ENCODE results near the gene TMBIM1. TPM values are rescaled to one million over a fixed set of nuclear protein-coding genes. Genes with fewer than 3 reads are reported as not detected.

The TMBIM1 gene
- total RNA-seq, 1 experiment from 2014 or later: 85.8 TPM

DNA sequence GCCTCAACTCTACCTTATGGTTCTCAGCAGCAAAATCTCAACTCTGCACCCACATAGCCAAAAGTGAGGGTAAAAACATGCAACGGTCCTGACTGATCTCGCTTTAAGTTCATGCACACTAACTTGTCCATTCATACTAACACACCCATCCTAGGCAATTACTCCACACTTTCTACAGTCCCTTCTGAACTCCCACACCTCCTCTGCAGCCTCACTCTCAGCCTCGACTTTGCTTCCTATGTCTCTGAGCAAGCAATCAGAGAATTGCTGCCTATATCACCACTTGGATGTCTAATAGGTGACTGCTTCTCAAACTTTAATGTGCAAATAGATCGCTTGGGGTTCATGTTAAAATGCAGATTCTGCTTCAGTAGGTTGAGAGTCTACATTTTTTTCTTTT is 7.8 kb upstream of the TMBIM1 start:
- no peak for DNase-seq (ENCODE audit: low read depth, low spot score)
- in situ Hi-C loops (cut with HindIII; ENCODE audit: low pct_unique_long_range_greater_than_20kb, low sequenced_read_pairs): no loop called here

DNA sequence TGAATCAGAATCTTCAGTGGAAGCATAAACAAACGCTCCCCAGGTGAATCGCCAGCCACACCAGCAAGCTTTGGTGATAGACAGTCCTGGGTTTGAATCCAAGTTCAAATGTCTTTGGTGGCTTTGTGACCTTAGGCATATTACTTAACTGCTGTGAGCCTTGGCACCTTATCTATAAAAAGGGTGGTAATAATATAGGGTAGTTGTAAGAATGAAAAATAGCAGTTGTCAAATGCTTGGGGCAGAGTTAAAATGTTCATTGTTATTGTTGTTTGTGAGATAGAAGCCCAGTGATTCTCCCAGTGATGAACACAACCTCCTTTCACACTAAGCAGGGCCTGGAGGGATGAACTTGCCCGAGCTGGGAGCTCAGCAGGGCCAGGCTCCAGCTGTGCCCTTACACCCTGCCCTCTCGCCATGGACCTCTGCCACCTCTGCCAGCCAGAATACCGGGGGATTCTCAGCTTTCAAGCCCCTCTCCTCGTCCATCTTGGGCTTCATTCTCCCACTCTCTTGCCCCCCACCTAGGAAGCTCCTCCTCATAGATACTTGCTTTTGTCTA is 6.1 kb upstream of the TMBIM1 start:
- in situ Hi-C loops (cut with HindIII; ENCODE audit: low pct_unique_long_range_greater_than_20kb, low sequenced_read_pairs): no loop called here
- DNase-seq (ENCODE audit: low read depth, low spot score): peak; percentile 60

DNA sequence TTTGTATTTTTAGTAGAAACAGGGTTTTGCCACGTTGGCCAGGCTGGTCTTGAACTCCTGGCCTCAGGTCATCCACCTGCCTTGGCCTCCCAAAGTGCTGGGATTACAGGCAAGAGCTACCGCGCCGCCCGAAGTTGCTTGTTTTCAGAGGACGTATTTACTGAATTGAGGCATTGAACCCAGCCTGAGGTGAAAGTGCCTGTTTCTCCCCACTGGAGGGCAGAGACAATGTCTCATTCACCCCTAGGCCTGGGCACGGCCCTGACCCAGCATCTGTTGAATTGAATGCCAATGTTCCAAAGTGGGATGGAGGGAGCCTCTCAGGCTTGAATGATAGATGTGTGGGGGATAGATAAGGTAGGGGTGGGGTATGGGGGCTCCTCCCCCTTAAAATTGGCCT is 4.5 kb upstream of the TMBIM1 start:
- DNase-seq (ENCODE audit: low read depth, low spot score): peak; percentile 43
- in situ Hi-C loops (cut with HindIII; ENCODE audit: low pct_unique_long_range_greater_than_20kb, low sequenced_read_pairs): no loop called here

DNA sequence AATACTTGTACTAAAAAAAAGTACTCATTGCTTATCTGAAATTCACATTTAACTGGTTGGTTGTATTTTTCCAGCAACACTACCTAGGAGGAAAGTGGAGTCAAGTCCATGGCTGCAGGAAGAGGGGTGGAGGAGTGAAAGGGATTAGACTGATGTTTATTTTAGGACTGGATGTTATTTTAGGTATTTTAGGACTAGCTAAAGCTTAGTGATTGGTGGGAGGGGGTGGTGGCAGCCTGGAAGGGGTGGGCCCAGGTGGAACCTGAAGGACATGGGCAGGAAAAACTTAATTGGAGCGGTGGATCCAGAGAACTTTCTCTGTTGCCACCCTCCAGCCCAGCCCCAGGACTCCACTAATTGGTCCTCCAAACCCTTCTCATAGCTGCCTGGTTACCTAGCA is 3.9 kb upstream of the TMBIM1 start:
- in situ Hi-C loops (cut with HindIII; ENCODE audit: low pct_unique_long_range_greater_than_20kb, low sequenced_read_pairs): no loop called here

DNA sequence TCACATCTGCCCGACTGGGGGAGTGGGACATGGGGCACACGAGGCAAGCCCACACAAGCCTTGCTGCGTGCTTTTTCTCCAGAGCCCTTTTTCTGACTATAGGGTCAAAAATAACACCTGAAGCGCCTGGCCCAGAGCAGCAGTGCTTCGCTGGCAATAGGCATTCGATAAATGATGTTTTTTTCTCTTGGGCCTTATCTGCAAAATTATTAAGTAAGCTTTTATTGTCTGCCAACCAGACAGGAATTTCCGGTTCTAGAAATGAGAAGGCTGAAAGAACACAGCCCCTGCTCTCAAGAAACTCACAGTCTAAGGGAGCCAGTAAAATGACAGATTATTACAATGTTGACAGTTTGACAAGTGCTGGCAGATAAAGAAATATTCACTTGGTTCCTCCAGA is 2.7 kb upstream of the TMBIM1 start:
- in situ Hi-C loops (cut with HindIII; ENCODE audit: low pct_unique_long_range_greater_than_20kb, low sequenced_read_pairs): no loop called here

More for the DNA sequence above, 3.9 kb upstream of the TMBIM1 start:
- DNase-seq (ENCODE audit: low read depth, low spot score): no peak

DNA sequence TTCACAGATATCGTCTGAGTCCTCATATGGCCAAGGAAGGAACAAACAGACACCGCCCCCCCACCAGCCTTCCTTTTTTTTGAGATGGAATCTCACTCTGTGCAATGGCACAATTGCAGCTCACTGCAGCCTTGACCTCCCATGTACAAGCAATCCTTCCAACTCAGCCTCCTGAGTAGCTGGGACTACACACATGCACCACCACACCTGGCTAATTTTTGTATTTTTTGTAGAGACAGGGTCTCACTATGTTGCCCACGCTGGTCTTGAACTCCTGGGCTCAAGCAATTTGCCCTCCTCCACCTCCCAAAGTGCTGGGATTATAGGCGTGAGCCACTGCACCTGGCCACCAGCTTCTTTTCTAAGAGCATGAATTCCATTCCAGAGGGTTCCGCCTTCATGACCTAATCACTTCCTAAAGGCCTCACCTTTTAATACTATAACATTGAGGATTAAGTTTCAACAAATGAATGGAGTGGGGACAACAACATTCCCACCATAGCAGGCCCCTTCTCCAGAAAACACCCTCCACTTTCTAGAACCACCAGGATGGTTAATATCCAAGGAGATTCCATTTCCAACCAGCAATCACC is 2.2 kb upstream of the TMBIM1 start:
- DNase-seq (ENCODE audit: low read depth, low spot score): no peak
- in situ Hi-C loops (cut with HindIII; ENCODE audit: low pct_unique_long_range_greater_than_20kb, low sequenced_read_pairs): no loop called here

More for the DNA sequence above, 2.7 kb upstream of the TMBIM1 start:
- no peak for DNase-seq (ENCODE audit: low read depth, low spot score)

DNA sequence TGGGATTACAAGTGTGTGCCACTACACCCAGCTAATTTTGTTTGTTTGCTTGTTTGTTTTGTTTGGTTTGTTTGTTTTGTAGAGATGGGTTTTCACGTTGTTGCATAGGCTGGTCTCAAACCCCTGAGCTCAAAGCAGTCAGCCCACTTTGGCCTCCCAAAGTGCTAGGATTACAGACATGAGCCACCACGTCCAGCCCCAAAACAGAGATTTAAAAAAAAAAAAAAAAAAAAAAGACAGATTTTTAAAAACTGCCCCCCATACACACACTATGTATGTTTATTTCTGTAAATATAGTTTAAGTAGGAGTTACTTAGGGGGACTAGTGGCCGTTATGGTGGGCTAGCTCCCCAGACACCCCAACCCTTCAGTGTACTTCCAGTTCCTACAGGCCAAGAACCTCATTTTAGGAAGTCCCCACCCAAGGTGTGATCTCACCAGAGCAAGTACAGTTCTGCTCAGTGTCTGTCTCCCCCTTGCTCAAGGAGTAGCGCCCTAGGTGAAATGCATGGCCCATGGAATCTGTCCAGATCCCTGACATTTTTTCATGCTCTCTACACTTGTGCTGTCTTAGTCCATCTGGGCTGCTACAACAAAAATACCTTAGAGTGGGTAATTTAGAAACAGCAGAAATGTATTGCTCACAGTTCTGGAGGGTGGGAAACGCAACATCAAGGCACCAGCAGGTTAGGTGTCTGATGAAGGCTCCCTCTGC is 1.6 kb upstream of the TMBIM1 start:
- in situ Hi-C loops (cut with HindIII; ENCODE audit: low pct_unique_long_range_greater_than_20kb, low sequenced_read_pairs): no loop called here
- no peak for DNase-seq (ENCODE audit: low read depth, low spot score)

DNA sequence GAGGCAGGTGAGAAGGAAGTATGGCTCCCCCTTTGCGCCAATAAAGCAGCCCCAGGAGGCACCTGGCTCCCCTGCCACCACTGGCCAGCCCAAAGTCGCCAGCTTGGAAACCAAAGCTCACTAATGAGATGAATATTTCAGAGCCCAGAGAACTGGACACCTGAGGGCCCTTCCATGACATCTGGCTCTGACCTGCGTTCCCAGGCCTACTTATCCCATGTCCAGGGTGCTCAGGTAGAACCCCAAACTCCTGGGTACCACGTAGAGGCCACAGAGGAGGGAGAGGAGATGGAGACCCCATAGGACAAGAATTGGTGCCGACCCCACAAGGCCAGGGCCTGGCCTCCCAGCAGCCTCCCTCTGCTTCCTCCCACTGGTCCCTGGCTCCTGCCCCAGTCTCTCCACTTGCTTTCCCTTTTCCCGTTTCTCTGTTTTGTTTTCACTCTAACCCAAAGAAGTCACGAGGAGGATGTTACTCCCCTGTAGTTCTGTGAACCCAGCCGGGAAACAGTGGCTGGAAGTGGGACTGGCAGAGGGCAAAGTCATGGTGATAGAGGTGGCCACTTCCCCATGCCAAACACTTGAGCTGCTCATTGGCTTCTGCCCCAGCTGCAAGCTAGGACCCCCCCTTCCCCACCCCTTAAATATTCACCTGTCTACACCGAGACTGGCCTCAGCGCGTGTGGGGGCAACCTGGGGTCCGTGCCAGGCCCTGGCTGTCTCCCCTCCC is 820 bp downstream of the TMBIM1 start:
- in situ Hi-C loops (cut with HindIII; ENCODE audit: low pct_unique_long_range_greater_than_20kb, low sequenced_read_pairs): no loop called here
- DNase-seq (ENCODE audit: low read depth, low spot score): no peak

DNA sequence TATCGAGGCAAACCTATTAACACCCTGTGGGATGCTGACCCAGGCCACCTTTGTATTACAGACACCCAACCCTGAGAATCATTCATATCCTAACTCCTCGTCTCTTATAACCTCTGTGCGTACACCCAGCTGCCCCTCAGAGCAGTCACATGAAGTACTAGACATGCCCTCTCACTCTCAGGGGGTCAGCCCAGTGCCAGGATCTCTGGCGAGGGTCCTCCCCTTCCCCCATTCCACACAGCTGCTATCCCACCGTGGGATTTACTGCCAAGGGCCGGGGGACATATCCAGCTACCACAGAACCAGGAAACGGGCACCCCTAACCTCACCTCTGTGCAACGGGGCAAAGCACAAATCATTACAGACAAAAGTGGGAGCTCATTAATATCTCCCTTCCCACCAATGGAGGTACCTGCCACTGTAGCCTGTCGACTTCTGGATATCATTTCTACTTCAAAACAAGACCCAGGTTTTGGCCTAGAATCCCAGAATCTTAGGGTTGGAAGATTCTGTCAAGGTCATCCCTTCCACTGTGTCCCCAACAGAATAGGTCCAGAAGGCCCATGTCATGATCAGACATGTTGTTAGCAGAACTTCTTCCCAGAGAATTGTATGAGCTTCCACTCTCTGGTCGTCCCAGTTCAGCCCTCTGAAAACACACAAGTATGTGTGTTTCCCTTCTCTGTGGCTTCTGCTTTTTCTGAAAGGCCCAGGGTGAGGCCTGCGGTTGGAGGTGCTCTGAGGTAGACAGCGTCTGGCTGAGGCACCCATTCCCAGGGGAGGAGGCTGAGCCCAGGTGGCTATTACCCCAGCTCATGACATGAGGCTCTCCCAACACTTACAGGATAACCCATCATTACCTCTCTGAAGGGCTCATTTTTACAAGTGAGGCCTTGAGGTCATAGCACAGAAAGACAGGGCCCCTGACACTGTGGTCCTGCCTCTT is 1.7 kb downstream of the TMBIM1 start:
- in situ Hi-C loops (cut with HindIII; ENCODE audit: low pct_unique_long_range_greater_than_20kb, low sequenced_read_pairs): no loop called here
- no peak for DNase-seq (ENCODE audit: low read depth, low spot score)

DNA sequence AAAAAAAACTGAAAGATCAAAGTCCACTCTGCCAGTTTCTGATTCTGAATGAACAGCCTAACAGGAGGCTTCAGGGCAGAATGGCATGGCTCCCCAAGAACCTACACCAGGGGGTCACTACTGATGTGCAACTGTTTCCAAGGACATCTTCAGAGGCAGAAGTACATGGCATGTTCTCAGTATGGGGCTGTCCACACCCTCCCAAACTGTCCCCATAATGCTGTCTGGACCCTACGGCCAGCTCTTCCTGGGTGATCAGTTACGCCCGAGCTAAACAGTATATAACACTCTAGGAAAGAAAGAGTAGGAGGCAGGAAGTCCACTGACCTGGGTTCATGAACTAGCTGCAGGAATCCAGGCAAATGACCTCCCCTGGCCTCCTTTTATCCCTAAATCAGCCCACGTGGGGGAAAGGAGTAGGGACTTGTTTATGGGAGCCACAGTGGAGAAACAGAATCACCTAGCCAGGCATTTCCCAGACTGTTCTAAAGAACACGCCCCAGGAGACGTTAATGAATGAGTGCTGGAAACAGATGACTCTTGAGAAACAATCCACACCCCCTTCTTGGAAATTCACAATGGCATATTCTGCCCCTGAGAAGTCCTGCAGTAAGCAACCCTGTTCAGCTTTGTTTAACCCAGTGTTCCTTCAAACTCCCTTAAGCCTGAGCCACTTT is 2.5 kb downstream of the TMBIM1 start:
- in situ Hi-C loops (cut with HindIII; ENCODE audit: low pct_unique_long_range_greater_than_20kb, low sequenced_read_pairs): no loop called here
- peak; percentile 56 for DNase-seq (ENCODE audit: low read depth, low spot score)

DNA sequence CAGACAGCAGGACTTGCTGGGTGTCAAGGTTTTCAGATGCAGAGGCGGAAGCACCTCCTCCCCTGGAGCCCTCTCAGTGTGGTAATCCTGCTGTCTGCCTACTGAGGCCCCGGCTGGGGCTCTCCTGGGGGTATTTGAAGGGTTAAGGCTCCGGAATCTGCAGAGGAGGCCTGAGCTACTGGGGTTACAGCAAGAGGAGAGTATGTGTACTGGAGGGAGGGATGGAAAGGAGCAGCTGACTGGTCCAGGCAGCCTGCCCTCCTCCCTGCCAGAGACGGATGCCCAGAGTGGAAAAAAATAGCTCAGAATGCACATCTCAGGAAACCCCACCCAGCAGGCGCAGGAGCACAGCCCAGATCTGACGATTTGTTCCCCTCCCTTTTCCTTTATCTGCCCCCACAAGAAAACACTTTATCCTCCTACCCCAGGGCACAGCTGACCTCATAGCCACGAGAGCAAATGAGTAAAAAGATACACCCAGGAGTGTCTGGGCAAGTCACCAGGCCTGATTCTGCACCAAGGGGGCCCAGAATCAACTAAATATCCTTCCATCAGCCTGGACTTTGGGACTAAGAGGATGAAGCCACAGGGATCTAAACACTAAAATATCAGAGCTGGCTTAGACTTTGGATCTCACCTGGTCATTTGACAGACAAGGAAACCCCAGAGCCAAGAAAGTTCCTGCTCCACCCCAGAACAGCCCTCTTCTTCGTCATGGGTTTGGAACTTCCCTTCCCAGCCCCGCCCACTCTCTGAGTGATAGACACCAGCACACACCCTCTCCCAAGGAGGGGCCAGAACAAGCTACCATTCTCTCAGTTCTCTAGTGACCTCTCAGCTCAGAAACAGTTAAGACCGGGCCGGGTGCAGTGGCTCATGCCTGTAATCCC is 5.5 kb downstream of the TMBIM1 start:
- in situ Hi-C loops (cut with HindIII; ENCODE audit: low pct_unique_long_range_greater_than_20kb, low sequenced_read_pairs): no loop called here
- DNase-seq (ENCODE audit: low read depth, low spot score): peak; percentile 94

DNA sequence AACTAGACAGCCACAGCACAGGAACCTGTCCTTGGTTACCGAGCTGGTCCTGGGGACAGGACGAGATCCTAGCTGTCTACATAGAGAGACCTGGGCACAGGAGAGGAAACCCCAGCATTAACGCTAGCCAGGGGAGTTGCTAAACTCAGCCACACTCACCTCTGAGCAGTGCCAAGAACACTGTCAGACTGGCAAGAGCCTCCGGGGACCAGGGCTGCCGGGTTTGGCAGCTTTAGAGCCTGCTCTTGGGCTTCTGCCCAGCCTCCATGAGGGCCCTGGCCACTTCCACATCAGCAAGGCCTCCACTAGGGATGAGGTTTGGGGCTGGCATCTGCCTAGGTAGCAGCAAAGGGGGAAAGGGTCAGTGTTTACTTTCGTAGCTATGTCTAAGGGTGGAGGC is 6.7 kb downstream of the TMBIM1 start:
- in situ Hi-C loops (cut with HindIII; ENCODE audit: low pct_unique_long_range_greater_than_20kb, low sequenced_read_pairs): no loop called here
- no peak for DNase-seq (ENCODE audit: low read depth, low spot score)

DNA sequence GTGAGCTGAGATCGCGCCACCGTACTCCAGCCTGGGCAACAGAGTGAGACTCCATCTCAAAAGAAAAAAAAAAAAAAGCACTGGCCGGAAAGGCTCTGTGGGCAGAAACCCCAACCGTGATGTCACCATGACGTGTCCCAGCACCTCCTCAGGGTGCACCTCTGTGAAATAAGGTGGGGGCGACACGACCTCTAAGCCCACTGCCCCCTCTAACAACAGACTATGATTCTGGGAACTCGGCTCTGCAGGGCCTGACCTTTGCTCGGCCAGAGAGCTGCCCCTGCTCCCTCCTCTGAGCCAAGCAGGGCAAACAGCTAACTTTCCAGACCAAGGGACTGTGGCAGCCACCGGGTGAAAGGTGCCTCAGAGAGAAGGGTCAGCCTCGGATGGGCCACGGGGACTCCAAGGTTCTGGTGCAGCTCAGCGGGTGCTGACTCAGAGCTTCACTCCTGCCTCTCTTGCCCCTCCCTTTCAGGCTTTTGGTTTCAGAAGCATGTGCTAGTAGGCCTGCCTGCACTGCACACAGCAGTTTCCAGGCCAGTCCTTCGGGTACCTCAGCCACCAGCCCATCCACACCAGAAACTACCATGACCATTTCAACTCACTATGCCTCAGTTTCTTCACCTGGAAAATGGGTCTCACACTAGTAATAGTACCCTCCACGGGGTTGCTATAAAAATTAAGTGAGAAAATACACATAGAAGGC is 8.0 kb downstream of the TMBIM1 start:
- no peak for DNase-seq (ENCODE audit: low read depth, low spot score)
- in situ Hi-C loops (cut with HindIII; ENCODE audit: low pct_unique_long_range_greater_than_20kb, low sequenced_read_pairs): no loop called here

DNA sequence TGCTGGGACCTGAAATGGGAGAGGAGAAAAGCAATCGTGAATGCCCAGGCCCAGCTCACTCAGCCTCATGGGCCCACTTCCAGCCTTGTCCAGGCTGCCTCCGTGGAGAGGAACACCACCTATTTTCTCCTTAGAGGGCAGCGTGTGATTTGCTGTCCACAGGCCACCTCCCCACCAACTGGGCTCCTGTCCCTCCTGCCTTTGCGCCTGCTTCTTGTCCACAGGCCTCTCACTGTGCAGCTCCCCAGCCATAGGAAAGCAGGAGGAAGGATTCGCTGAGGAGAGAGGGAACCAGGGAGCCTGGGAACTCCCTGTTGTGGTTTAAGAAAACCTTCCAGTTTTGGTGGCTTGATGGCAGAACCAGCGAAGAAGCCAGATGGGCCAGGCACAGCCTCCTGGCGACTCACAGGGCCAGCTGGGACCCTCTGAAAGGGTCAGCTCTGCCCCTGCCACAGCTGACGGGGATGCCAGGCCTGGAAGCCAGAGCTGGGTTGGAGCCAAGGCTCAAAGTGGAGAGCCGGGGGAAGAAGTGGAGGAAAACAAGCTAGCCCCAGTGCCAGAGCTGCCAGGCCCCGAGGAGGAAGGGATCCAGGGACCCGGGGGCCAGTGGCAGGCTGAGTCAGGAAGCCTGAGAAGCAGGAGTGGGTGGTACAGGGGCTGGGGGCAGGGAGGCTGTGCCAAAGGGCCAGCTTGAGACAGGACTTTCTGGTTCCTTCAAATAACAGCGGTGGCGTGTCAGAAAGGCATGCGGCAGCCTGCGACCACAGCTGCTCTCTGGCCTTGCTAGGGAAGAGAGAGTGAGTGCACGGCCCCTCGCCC is 9.9 kb downstream of the TMBIM1 start:
- in situ Hi-C loops (cut with HindIII; ENCODE audit: low pct_unique_long_range_greater_than_20kb, low sequenced_read_pairs): no loop called here
- no peak for DNase-seq (ENCODE audit: low read depth, low spot score)

DNA sequence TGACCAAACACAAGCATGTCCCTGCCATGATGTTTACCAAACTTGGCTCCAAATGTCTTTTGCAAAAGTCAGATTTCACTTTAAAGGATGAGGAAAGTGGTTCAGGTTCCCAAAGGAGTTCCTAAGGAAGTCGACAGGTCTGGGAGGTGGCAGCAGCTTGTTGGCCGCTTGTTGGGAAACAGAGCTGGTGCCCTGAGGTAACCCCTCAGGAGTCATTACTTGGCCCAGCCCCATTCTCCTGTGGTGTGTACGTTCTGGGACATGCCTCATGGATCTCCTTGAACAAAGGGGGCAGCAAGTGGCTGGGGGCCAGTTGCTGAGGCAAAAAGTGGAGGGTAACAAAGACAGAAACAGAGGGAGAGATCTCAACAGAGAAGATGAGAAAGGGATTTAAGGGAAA is 10.9 kb downstream of the TMBIM1 start:
- no peak for DNase-seq (ENCODE audit: low read depth, low spot score)
- in situ Hi-C loops (cut with HindIII; ENCODE audit: low pct_unique_long_range_greater_than_20kb, low sequenced_read_pairs): no loop called here

Data from SK-MEL-5 (cell line).